ENCODE data around the gene ZNF641.

The ZNF641 gene

GRCh38 chr12:48350249-48351021, at the start of gene ZNF641:
TSS of gene ZNF641 (minus strand) at chr12:48350919. CDS start at chr12:48348090, 2,829 bp downstream.
- peak; percentile 64 to 66 for DNase-seq (ENCODE audit: low read depth in 2 of 2)

GRCh38 chr12:48390026-48390425, 39.3 kb upstream of the ZNF641 start:
- DNase-seq (ENCODE audit: low read depth in 2 of 2), result no peak

GRCh38 chr12:48389409-48389808, 38.7 kb upstream of the ZNF641 start:
- DNase-seq (ENCODE audit: low read depth in 2 of 2), result no peak

GRCh38 chr12:48388938-48389337, 38.2 kb upstream of the ZNF641 start:
- no peak for DNase-seq (ENCODE audit: low read depth in 2 of 2)

GRCh38 chr12:48388460-48388859, 37.7 kb upstream of the ZNF641 start:
- no peak for DNase-seq (ENCODE audit: low read depth in 2 of 2)

- DNase-seq (ENCODE audit: low read depth in 2 of 2), result no peak
Measured at GRCh38 chr12:48380596-48380995, 29.9 kb upstream of the ZNF641 start.

GRCh38 chr12:48379794-48380193, 29.1 kb upstream of the ZNF641 start:
- DNase-seq (ENCODE audit: low read depth in 2 of 2), result no peak

- DNase-seq (ENCODE audit: low read depth in 2 of 2), result no peak
Measured at GRCh38 chr12:48377646-48378045, 26.9 kb upstream of the ZNF641 start.

GRCh38 chr12:48374164-48374563, 23.4 kb upstream of the ZNF641 start:
- no peak for DNase-seq (ENCODE audit: low read depth in 2 of 2)

GRCh38 chr12:48366131-48366530, 15.4 kb upstream of the ZNF641 start:
- no peak for DNase-seq (ENCODE audit: low read depth in 2 of 2)

GRCh38 chr12:48361664-48362339, 11.1 kb upstream of the ZNF641 start:
- DNase-seq (ENCODE audit: low read depth in 2 of 2), result no peak

- DNase-seq (ENCODE audit: low read depth in 2 of 2), result no peak
Measured at GRCh38 chr12:48358937-48359513, 8.3 kb upstream of the ZNF641 start.

- no peak for DNase-seq (ENCODE audit: low read depth in 2 of 2)
Measured at GRCh38 chr12:48356041-48356768, 5.5 kb upstream of the ZNF641 start.

GRCh38 chr12:48352157-48352760, 1.5 kb upstream of the ZNF641 start:
- DNase-seq (ENCODE audit: low read depth in 2 of 2), result no peak

GRCh38 chr12:48351022-48351708, 446 bp upstream of the ZNF641 start:
- DNase-seq (ENCODE audit: low read depth in 2 of 2), result no peak

GRCh38 chr12:48349471-48349870, 1.2 kb downstream of the ZNF641 start:
- no peak for DNase-seq (ENCODE audit: low read depth in 2 of 2)

GRCh38 chr12:48342980-48343379, 7.7 kb downstream of the ZNF641 start:
- DNase-seq (ENCODE audit: low read depth in 2 of 2), result no peak

GRCh38 chr12:48340943-48341342, 9.8 kb downstream of the ZNF641 start:
- DNase-seq (ENCODE audit: low read depth in 2 of 2), result no peak

- no peak for DNase-seq (ENCODE audit: low read depth in 2 of 2)
Measured at GRCh38 chr12:48339442-48340117, 11.1 kb downstream of the ZNF641 start.

GRCh38 chr12:48336564-48336963, 14.2 kb downstream of the ZNF641 start:
- DNase-seq (ENCODE audit: low read depth in 2 of 2), result no peak

- DNase-seq (ENCODE audit: low read depth in 2 of 2), result no peak
Measured at GRCh38 chr12:48336061-48336460, 14.7 kb downstream of the ZNF641 start.
